Measurements from ENCODE around the gene TRHDE.

GRCh38 chr12:72610854-72611358 lies 338.7 kb downstream of the TRHDE start:
- TF ChIP-seq CTCF (IDR thresholded peaks at IDR 0.05) (no peak), POLR2AphosphoS5 (IDR thresholded peaks at IDR 0.05) (no peak), POLR2A (IDR thresholded peaks at IDR 0.05) (no peak), EP300 (IDR thresholded peaks at IDR 0.05) (no peak)

Data from sigmoid colon (tissue), 4 donors.